Lung (tissue), 12 donors: Measurements from ENCODE around the gene WSCD2. TPM values are rescaled to one million over a fixed set of nuclear protein-coding genes. Genes with fewer than 3 reads are reported as not detected.

ENCODE experiments used
- ATAC-seq: fragments of 200-7000 bp; cut with Tn5 transposase; one replicate; pipeline ENCODE4 v1.9.1; 2020; ENCODE audit warnings: moderate number of reproducible peaks; ENCODE audit not compliant: insufficient read depth, low FRiP score
- DNase-seq, 3 donors: peaks; one replicate each; pipeline ENCODE4 v3.0.0-alpha.2; 2013 to 2017
- H3K27ac ChIP-seq, 2 donors: one replicate each; pipeline ENCODE4 v1.5.1; 2013; ENCODE audit warnings: mild to moderate bottlenecking in 2 of 2, moderate library complexity in 2 of 2, control low read depth in 1 of 2, inconsistent platforms in 1 of 2, low read depth in 1 of 2, low read length in 1 of 2
- H3K27me3 ChIP-seq, 3 donors: one replicate each; pipeline ENCODE4 v1.5.1; 2013; ENCODE audit warnings: low read length in 2 of 3; ENCODE audit not compliant: control insufficient read depth in 3 of 3, insufficient read depth in 3 of 3
- H3K36me3 ChIP-seq, 4 donors: one replicate each; pipeline ENCODE4 v1.5.1; 2013; ENCODE audit warnings: low read length in 4 of 4, mild to moderate bottlenecking in 1 of 4, moderate library complexity in 1 of 4; ENCODE audit not compliant: control insufficient read depth in 4 of 4, insufficient read depth in 4 of 4
- H3K4me1 ChIP-seq, 5 donors: one replicate each; pipeline ENCODE4 v1.5.1; 2013; ENCODE audit warnings: low read length in 5 of 5, mild to moderate bottlenecking in 2 of 5, moderate library complexity in 1 of 5; ENCODE audit not compliant: control insufficient read depth in 5 of 5, insufficient read depth in 5 of 5
- H3K4me3 ChIP-seq: one replicate; pipeline ENCODE4 v1.5.1; 2013; ENCODE audit warnings: mild to moderate bottlenecking, control low read depth, moderate library complexity
- H3K9ac ChIP-seq, 2 donors: one replicate each; pipeline ENCODE4 v1.5.1; 2013; ENCODE audit warnings: low read length in 2 of 2, control low read depth in 1 of 2; ENCODE audit not compliant: insufficient read depth in 1 of 2
- H3K9me3 ChIP-seq, 4 donors: one replicate each; pipeline ENCODE4 v1.5.1; 2013; ENCODE audit warnings: low read length in 3 of 4, mild to moderate bottlenecking in 1 of 4, moderate library complexity in 1 of 4; ENCODE audit not compliant: control insufficient read depth in 4 of 4, insufficient read depth in 3 of 4
- CTCF ChIP-seq: IDR thresholded peaks from 2 replicates; pipeline ENCODE4 v1.5.1; 2012; ENCODE audit warnings: mild to moderate bottlenecking; ENCODE audit errors: control extremely low read depth, extremely low read depth
- WGBS, 2 donors: extraction: QIAGEN DNeasy Blood & Tissue Kit; methylation state at CpG; one replicate each; pipeline ENCODE4 v1.1.7; 2013; 5-methylcytosine and 5-hydroxymethylcytosine counted together
- polyA plus RNA-seq, 2 donors: library from polyadenylated mRNA; stranded (reverse); fragments of 200-250 nt; gene quantifications; one replicate each; pipeline ENCODE4 v1.2.1, GENCODE V29; 2013
- total RNA-seq, 2 donors: library from RNA; depleted of rRNA in 1 of 2; stranded (reverse); fragments of >200 nt in 1 of 2; gene quantifications; one replicate each; pipeline ENCODE4 v1.2.1, GENCODE V29; 2014 to 2021
- donor health status: control.
- donor health status: control.
- donor health status: Bipolar disorder and iron deficiency.
- donor health status: healthy.
- donor health status: DM: yes; HTN: yes; CAD: no.

The WSCD2 gene
- total and polyA plus RNA-seq, 4 donors: 0.02 to 1.8 (median 0.40) TPM

GRCh38 chr12:108173892-108174291 lies 44.8 kb downstream of the WSCD2 start:
- Histone ChIP-seq H3K27ac (no peak overlapping the region), H3K4me3 (no peak overlapping the region), H3K4me1 (peaks cover 0 to 3% (median 0%) of the 10 kb centered on the region in 5 donors), H3K36me3 (no peaks in the 10 kb centered on the region), H3K9ac (no peak overlapping the region), H3K9me3 (peaks cover 0 to 3% (median 0%) of the 10 kb centered on the region in 4 donors), H3K27me3 (no peaks in the 10 kb centered on the region)
- 77 to 88% methylated on average over 6 of the region's 6 CpGs for WGBS, 2 donors
- DNase-seq: no peak
- TF ChIP-seq CTCF: no peak
- ATAC-seq: no peak

GRCh38 chr12:108174641-108175040 lies 45.6 kb downstream of the WSCD2 start:
- ATAC-seq (no peak), DNase-seq (no peak)
- peaks cover 0 to 3% (median under 1%) of the 10 kb centered on the region in 4 donors for H3K9me3 ChIP-seq
- no peak for TF ChIP-seq CTCF
- H3K36me3 ChIP-seq: no peaks in the 10 kb centered on the region
- no peaks in the 10 kb centered on the region for H3K27me3 ChIP-seq
- 81 to 82% methylated on average over 6 of the region's 6 CpGs for WGBS, 2 donors
- no peak overlapping the region for H3K9ac ChIP-seq
- H3K4me3 ChIP-seq: no peak overlapping the region
- H3K4me1 ChIP-seq: peaks cover 0 to 3% (median 0%) of the 10 kb centered on the region in 5 donors
- no peak overlapping the region for H3K27ac ChIP-seq

GRCh38 chr12:108175310-108175709 lies 46.2 kb downstream of the WSCD2 start:
- 33 to 42% methylated on average over 4 of the region's 4 CpGs for WGBS, 2 donors

More at GRCh38 chr12:108175310-108175709, 46.2 kb downstream of the WSCD2 start:
- Histone ChIP-seq H3K9ac (no peak overlapping the region), H3K4me3 (no peak overlapping the region), H3K27ac (no peak overlapping the region), H3K36me3 (no peaks in the 10 kb centered on the region), H3K27me3 (no peaks in the 10 kb centered on the region), H3K4me1 (peaks cover 0 to 3% (median 0%) of the 10 kb centered on the region in 5 donors), H3K9me3 (peaks cover 0 to 3% (median under 1%) of the 10 kb centered on the region in 4 donors)
- DNase-seq (peak in 2 of 3 donors; percentile 29 to 32), ATAC-seq (no peak)
- no peak for TF ChIP-seq CTCF
